Psoas muscle (tissue), 8 donors: Measurements from ENCODE around the gene MET. TPM values are rescaled to one million over a fixed set of nuclear protein-coding genes. Genes with fewer than 3 reads are reported as not detected.

Experiments used
- ATAC-seq, 4 donors: fragments of 200-7000 bp; cut with Tn5 transposase; one replicate each; pipeline ENCODE4 v1.9.1; 2020; ENCODE audit warnings: moderate library complexity in 3 of 4, mild to moderate bottlenecking in 2 of 4
- DNase-seq, 2 donors: peaks; one replicate each; pipeline ENCODE4 v3.0.0-alpha.2; 2020
- H3K27ac ChIP-seq: fragments of 200-600 bp; one replicate; pipeline ENCODE4 v1.8.0; 2022
- H3K27me3 ChIP-seq, 3 donors: fragments of 200-600 bp in 1 of 3; one replicate each; pipeline versions ENCODE4 v1.6.1 to v1.8.0; 2013 to 2022; ENCODE audit warnings: low read length in 2 of 3, mild to moderate bottlenecking in 2 of 3, moderate library complexity in 1 of 3; ENCODE audit not compliant: insufficient read depth in 3 of 3
- H3K36me3 ChIP-seq, 2 donors: fragments of 200-600 bp in 1 of 2; one replicate each; pipeline versions ENCODE4 v1.6.1 to v1.8.0; 2013 to 2022; ENCODE audit warnings: low read depth in 1 of 2, mild to moderate bottlenecking in 1 of 2, moderate library complexity in 1 of 2; ENCODE audit not compliant: insufficient read depth in 1 of 2
- H3K4me1 ChIP-seq: fragments of 200-600 bp; one replicate; pipeline ENCODE4 v1.8.0; 2022
- H3K4me3 ChIP-seq: fragments of 200-600 bp; one replicate; pipeline ENCODE4 v1.8.0; 2022; ENCODE audit warnings: mild to moderate bottlenecking
- H3K9me3 ChIP-seq: fragments of 200-600 bp; one replicate; pipeline ENCODE4 v1.8.0; 2022
- WGBS, 3 donors: extraction: QIAGEN DNeasy Blood & Tissue Kit; methylation state at CpG; one replicate each; pipeline versions ENCODE4 v1.1.6 to v1.1.7; 2013; 5-methylcytosine and 5-hydroxymethylcytosine counted together
- intact Hi-C, 2 donors: fragments of 100-400 bp; cut with DNase I; formaldehyde crosslinking; loops; one replicate each; pipeline versions ENCODE4 v1.11.0 to v1.14.2; 2022
- polyA plus RNA-seq, 3 donors: library from polyadenylated mRNA; stranded (reverse); fragments of 200-250 nt; gene quantifications; one replicate each; pipeline ENCODE4 v1.2.3, GENCODE V29; 2013
- total RNA-seq, 4 donors: library from RNA; stranded (reverse); fragmentation: NEBNext Ultra II Directional in 2 of 4; extraction: Animal tissue kit (Norgen Biotek cat#: 25700) in 2 of 4; gene quantifications; one replicate each; pipeline versions ENCODE4 v1.2.1 to v1.2.4, GENCODE V29; 2021 to 2023
- TF ChIP-seq, protein P1 (sequence below): fragments of 200-600 bp; IDR thresholded peaks from one replicate; pipeline ENCODE4 v1.8.0; 2022; ENCODE audit warnings: antibody characterized with exemption
- donor health status: healthy with polysubstance abuse.
- donor health status: DM: no; HTN: no; CAD: no; lungs with moderate emphysema.
- donor health status: Bipolar disorder and iron deficiency.
- donor health status: healthy.
- donor health status: DM: yes; HTN: yes; CAD: no.
- donor health status: DM: no; HTN: no; CAD: no.
- donor health status: DM: no; HTN: no; CAD: no.
- donor health status: DM: yes; HTN: yes; CAD: no.

The MET gene
- total and polyA plus RNA-seq, 7 donors = 5.9 to 84.1 (median 23.2) TPM

- no peaks in the 10 kb centered on the region for H3K27me3 ChIP-seq
- H3K36me3 ChIP-seq = no peaks in the 10 kb centered on the region
- no peak overlapping the region for H3K4me3 ChIP-seq
- intact Hi-C loops = no loop called here
- 53 to 65% (median 58%) methylated on average over 1 of the region's 1 CpG for WGBS, 3 donors
- H3K27ac ChIP-seq = no peak overlapping the region
- ATAC-seq (no peak), DNase-seq (no peak)
- H3K9me3 ChIP-seq = no peaks in the 10 kb centered on the region
- no peaks in the 10 kb centered on the region for H3K4me1 ChIP-seq
- TF ChIP-seq, protein P1, sequence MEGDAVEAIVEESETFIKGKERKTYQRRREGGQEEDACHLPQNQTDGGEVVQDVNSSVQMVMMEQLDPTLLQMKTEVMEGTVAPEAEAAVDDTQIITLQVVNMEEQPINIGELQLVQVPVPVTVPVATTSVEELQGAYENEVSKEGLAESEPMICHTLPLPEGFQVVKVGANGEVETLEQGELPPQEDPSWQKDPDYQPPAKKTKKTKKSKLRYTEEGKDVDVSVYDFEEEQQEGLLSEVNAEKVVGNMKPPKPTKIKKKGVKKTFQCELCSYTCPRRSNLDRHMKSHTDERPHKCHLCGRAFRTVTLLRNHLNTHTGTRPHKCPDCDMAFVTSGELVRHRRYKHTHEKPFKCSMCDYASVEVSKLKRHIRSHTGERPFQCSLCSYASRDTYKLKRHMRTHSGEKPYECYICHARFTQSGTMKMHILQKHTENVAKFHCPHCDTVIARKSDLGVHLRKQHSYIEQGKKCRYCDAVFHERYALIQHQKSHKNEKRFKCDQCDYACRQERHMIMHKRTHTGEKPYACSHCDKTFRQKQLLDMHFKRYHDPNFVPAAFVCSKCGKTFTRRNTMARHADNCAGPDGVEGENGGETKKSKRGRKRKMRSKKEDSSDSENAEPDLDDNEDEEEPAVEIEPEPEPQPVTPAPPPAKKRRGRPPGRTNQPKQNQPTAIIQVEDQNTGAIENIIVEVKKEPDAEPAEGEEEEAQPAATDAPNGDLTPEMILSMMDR = no peak
These were observed 170.4 kb downstream of the MET start for GRCh38 chr7:116842371-116842770.

GRCh38 chr7:116843378-116843777 is 171.4 kb downstream of the MET start:
- H3K4me1 ChIP-seq = no peaks in the 10 kb centered on the region
- no peaks in the 10 kb centered on the region for H3K27me3 ChIP-seq
- TF ChIP-seq, protein P1 = no peak
- H3K4me3 ChIP-seq = no peak overlapping the region
- H3K36me3 ChIP-seq = no peaks in the 10 kb centered on the region
- no peaks in the 10 kb centered on the region for H3K9me3 ChIP-seq
- 61 to 79% (median 66%) methylated on average over 4 of the region's 4 CpGs for WGBS, 3 donors
- intact Hi-C loops = no loop called here
- DNase-seq (no peak), ATAC-seq (no peak)
- no peak overlapping the region for H3K27ac ChIP-seq

Other genes with a start within 250 kb of the MET start
- gene CAV2, start 172.5 kb upstream of the MET start, total RNA-seq = 10 to 100 TPM; 12.8 to 20.1 (median 19.2) TPM
- gene CAV2, start 172.5 kb upstream of the MET start, polyA plus RNA-seq = 10 to 100 TPM; 10.9 to 15.7 (median 11.7) TPM
- gene CAV1, start 147.2 kb upstream of the MET start, total RNA-seq = 100 to 1,000 TPM in 1 of 4 donors, 10 to 100 TPM in 3; 59.0 to 120 (median 66.7) TPM
- 10 to 100 TPM; 57.6 to 70.1 (median 69.0) TPM for gene CAV1, start 147.2 kb upstream of the MET start, polyA plus RNA-seq
- 100 to 1,000 TPM; 152 to 271 (median 232) TPM for gene CAPZA2, start 190.4 kb downstream of the MET start, total RNA-seq
- 100 to 1,000 TPM in 2 of 3 donors, 10 to 100 TPM in 1; 83.0 to 144 (median 120) TPM for gene CAPZA2, start 190.4 kb downstream of the MET start, polyA plus RNA-seq